H1 (cell line): ENCODE data around the gene PRKCZ. TPM values are rescaled to one million over a fixed set of nuclear protein-coding genes. Genes with fewer than 3 reads are reported as not detected.

Experiments used
- CTCF ChIA-PET: fragments of 300-600 bp; sonication (Branson Sonifier 250); formaldehyde crosslinking; loops from one replicate; lab custom pipeline; 2021; ENCODE audit not compliant: partially characterized antibody; lab: Charles Lee
- POLR2A ChIA-PET: fragments of 300-600 bp; sonication (Branson Sonifier 250); formaldehyde crosslinking; loops from one replicate; lab custom pipeline; 2021; ENCODE audit warnings: inconsistent platforms; ENCODE audit not compliant: partially characterized antibody; lab: Charles Lee
- DNase-seq, 2 experiments: peaks; one replicate each; pipeline versions ENCODE4 v3.0.0 to v3.0.0-alpha.2; 2010 to 2022; ENCODE audit warnings: low spot score in 2 of 2, low read depth in 1 of 2, mixed read lengths in 1 of 2
- FAIRE-seq: peaks from 2 replicates; lab custom pipeline; 2011; peaks lifted over from hg19 to GRCh38; lab: Jason Lieb, UNC
- H2AFZ ChIP-seq: 2 replicates; pipeline ENCODE4 v1.8.1; 2012; ENCODE audit warnings: low read length, inconsistent platforms
- H2AK5ac ChIP-seq: 2 replicates; pipeline ENCODE4 v1.6.1; 2013; ENCODE audit warnings: low read depth, low read length
- H2BK120ac ChIP-seq: replicated peaks from 2 replicates; pipeline ENCODE3; 2013; ENCODE audit warnings: low read depth, low read length, inconsistent platforms
- H2BK12ac ChIP-seq: 2 replicates; pipeline ENCODE4 v1.6.1; 2013; ENCODE audit warnings: low read depth, low read length
- H2BK15ac ChIP-seq: 2 replicates; pipeline ENCODE4 v1.6.1; 2013; ENCODE audit warnings: low read length
- H2BK20ac ChIP-seq: 2 replicates; pipeline ENCODE4 v1.6.1; 2013; ENCODE audit warnings: low read length
- H2BK5ac ChIP-seq: 2 replicates; pipeline ENCODE4 v1.6.1; 2013; ENCODE audit warnings: low read depth, low read length
- H3K14ac ChIP-seq: 2 replicates; pipeline ENCODE4 v1.6.1; 2013; ENCODE audit warnings: inconsistent platforms; ENCODE audit not compliant: insufficient read length
- H3K18ac ChIP-seq: 2 replicates; pipeline ENCODE4 v1.6.1; 2013; ENCODE audit warnings: low read length; ENCODE audit errors: extremely low read depth
- H3K23ac ChIP-seq: 2 replicates; pipeline ENCODE4 v1.6.1; 2013; ENCODE audit warnings: inconsistent platforms; ENCODE audit not compliant: insufficient read length
- H3K23me2 ChIP-seq: 2 replicates; pipeline ENCODE4 v1.6.1; 2013; ENCODE audit warnings: low read depth, low read length
- H3K27ac ChIP-seq: 2 replicates; pipeline ENCODE4 v1.6.1; 2011; ENCODE audit warnings: low read depth, low read length, inconsistent platforms
- H3K27me3 ChIP-seq, 4 experiments: replicated peaks in 1 of 4; 1 replicate in 1 of 4; 2 replicates in 3 of 4; pipeline versions ENCODE4 v1.6.1 to v1.8.1; 2011 to 2013; ENCODE audit warnings: low read length in 3 of 4, mild to moderate bottlenecking in 3 of 4, inconsistent platforms in 2 of 4, mixed read lengths in 2 of 4, moderate library complexity in 1 of 4; ENCODE audit not compliant: control insufficient read depth in 3 of 4, insufficient read depth in 3 of 4; ENCODE audit errors: extremely low read depth in 1 of 4
- H3K36me3 ChIP-seq, 4 experiments: 2 replicates each; pipeline versions ENCODE4 v1.6.1 to v1.8.1; 2011 to 2013; ENCODE audit warnings: mild to moderate bottlenecking in 4 of 4, low read length in 3 of 4, moderate library complexity in 2 of 4, control low read depth in 1 of 4, inconsistent platforms in 1 of 4; ENCODE audit not compliant: insufficient read depth in 4 of 4, control insufficient read depth in 2 of 4
- H3K4ac ChIP-seq: replicated peaks from 2 replicates; pipeline ENCODE3; 2013; ENCODE audit warnings: low read length, low read depth, mixed read lengths, inconsistent platforms; ENCODE audit not compliant: insufficient read length
- H3K4me1 ChIP-seq, 4 experiments: replicated peaks in 1 of 4; 1 replicate in 1 of 4; 2 replicates in 3 of 4; pipeline versions ENCODE4 v1.6.1 to v1.8.1; 2011 to 2013; ENCODE audit warnings: low read length in 3 of 4, inconsistent platforms in 2 of 4, mixed read lengths in 1 of 4; ENCODE audit not compliant: insufficient read depth in 4 of 4, control insufficient read depth in 3 of 4
- H3K4me2 ChIP-seq, 2 experiments: 2 replicates each; pipeline versions ENCODE4 v1.6.1 to v1.8.1; 2011 to 2013; ENCODE audit warnings: low read depth in 2 of 2, low read length in 2 of 2, control low read depth in 1 of 2, inconsistent platforms in 1 of 2, mild to moderate bottlenecking in 1 of 2; ENCODE audit not compliant: insufficient read depth in 1 of 2
- H3K4me3 ChIP-seq, 4 experiments: fragments of 200-600, 300-600 bp in 1 of 4; sonication (generic), shearing (Covaris generic), sonication (Bioruptor Twin) in 1 of 4; 2 replicates each; pipeline versions ENCODE4 v1.5.1 to v1.8.1; 2011 to 2016; ENCODE audit warnings: low read length in 4 of 4, low read depth in 3 of 4, control low read depth in 2 of 4, inconsistent platforms in 2 of 4, mild to moderate bottlenecking in 2 of 4, mixed read lengths in 1 of 4, moderate library complexity in 1 of 4; ENCODE audit not compliant: insufficient read depth in 2 of 4; ENCODE audit errors: extremely low read depth in 1 of 4
- H3K56ac ChIP-seq: replicated peaks from 2 replicates; pipeline ENCODE3; 2013; ENCODE audit warnings: low read depth, mild to moderate bottlenecking, mixed read lengths, low read length, inconsistent platforms; ENCODE audit not compliant: insufficient read length
- H3K79me1 ChIP-seq: 2 replicates; pipeline ENCODE4 v1.6.1; 2013; ENCODE audit warnings: low read depth, low read length, control low read depth
- H3K79me2 ChIP-seq, 2 experiments: 2 replicates each; pipeline versions ENCODE4 v1.6.1 to v1.8.1; 2012 to 2013; ENCODE audit warnings: low read length in 2 of 2, mild to moderate bottlenecking in 2 of 2, inconsistent platforms in 1 of 2; ENCODE audit not compliant: insufficient read depth in 2 of 2, control insufficient read depth in 1 of 2
- H3K9ac ChIP-seq, 4 experiments: replicated peaks in 1 of 4; 1 replicate in 1 of 4; 2 replicates in 3 of 4; pipeline versions ENCODE4 v1.6.1 to v1.8.1; 2011 to 2013; ENCODE audit warnings: low read depth in 3 of 4, low read length in 3 of 4, control low read depth in 2 of 4, mild to moderate bottlenecking in 2 of 4, moderate library complexity in 2 of 4, inconsistent platforms in 1 of 4; ENCODE audit errors: extremely low read depth in 1 of 4
- H3K9me3 ChIP-seq, 2 experiments: 2 replicates each; pipeline versions ENCODE4 v1.6.1 to v1.8.1; 2012 to 2013; ENCODE audit warnings: mild to moderate bottlenecking in 2 of 2, moderate library complexity in 2 of 2, control low read depth in 1 of 2, inconsistent platforms in 1 of 2, low read depth in 1 of 2, low read length in 1 of 2, mixed read lengths in 1 of 2; ENCODE audit not compliant: insufficient read depth in 2 of 2
- H4K20me1 ChIP-seq, 2 experiments: replicated peaks in 1 of 2; 2 replicates each; pipeline versions ENCODE3 to v1.8.1; 2011 to 2013; ENCODE audit warnings: inconsistent platforms in 2 of 2, low read length in 2 of 2, mild to moderate bottlenecking in 1 of 2; ENCODE audit not compliant: insufficient read depth in 2 of 2, control insufficient read depth in 1 of 2
- H4K5ac ChIP-seq: 2 replicates; pipeline ENCODE4 v1.6.1; 2013; ENCODE audit warnings: low read length, low read depth, mixed read lengths, inconsistent platforms; ENCODE audit not compliant: insufficient read length
- H4K8ac ChIP-seq: 2 replicates; pipeline ENCODE4 v1.8.0; 2013; ENCODE audit warnings: mild to moderate bottlenecking, moderate library complexity, low read length, inconsistent platforms; ENCODE audit not compliant: insufficient read depth; ENCODE audit errors: extremely low read depth
- H4K91ac ChIP-seq: replicated peaks from 2 replicates; pipeline ENCODE3; 2013; ENCODE audit warnings: low read length, mixed read lengths, inconsistent platforms; ENCODE audit not compliant: insufficient read length
- BCL11A ChIP-seq, 2 experiments: IDR thresholded peaks; one replicate each; pipeline ENCODE4 v1.6.1; 2011; ENCODE audit warnings: low read depth in 2 of 2, low read length in 2 of 2, mild to moderate bottlenecking in 2 of 2
- BRCA1 ChIP-seq: IDR thresholded peaks from 2 replicates; pipeline ENCODE4 v1.6.1; 2012; ENCODE audit warnings: low read depth, low read length, improper control_type of control experiment
- CBX8 ChIP-seq: fragments of 300-800, 300-1000 bp; sonication (generic); IDR thresholded peaks from 2 replicates; pipeline ENCODE4 v1.7.1; 2016; ENCODE audit warnings: low read depth, low read length, borderline replicate concordance
- CTBP2 ChIP-seq: IDR thresholded peaks from 2 replicates; pipeline ENCODE4 v1.7.0; 2011; ENCODE audit warnings: borderline replicate concordance, mild to moderate bottlenecking, moderate library complexity, mixed read lengths, low read length; ENCODE audit not compliant: insufficient read depth, insufficient read length
- EGR1 ChIP-seq: IDR thresholded peaks from 2 replicates; pipeline ENCODE4 v1.6.1; 2011; ENCODE audit warnings: low read depth, low read length, borderline replicate concordance
- HDAC2 ChIP-seq, 2 experiments: fragments of 300-600 bp in 1 of 2; sonication (generic) in 1 of 2; IDR thresholded peaks; 2 replicates each; pipeline ENCODE4 v1.6.1; 2011 to 2012; ENCODE audit warnings: low read depth in 2 of 2, low read length in 2 of 2, mild to moderate bottlenecking in 2 of 2, moderate library complexity in 2 of 2, borderline replicate concordance in 1 of 2, inconsistent platforms in 1 of 2
- KDM1A ChIP-seq: fragments of 200-600, 300-600 bp; sonication (generic); IDR thresholded peaks from 2 replicates; pipeline ENCODE4 v1.7.1; 2016; ENCODE audit warnings: mild to moderate bottlenecking, low read length, borderline replicate concordance
- NRF1 ChIP-seq: IDR thresholded peaks from 2 replicates; pipeline ENCODE4 v1.6.1; 2011; ENCODE audit warnings: mild to moderate bottlenecking, low read depth, low read length, improper control_type of control experiment
- RAD21 ChIP-seq, 2 experiments: IDR thresholded peaks in 1 of 2; conservative IDR thresholded peaks in 1 of 2; 2 replicates each; pipeline ENCODE4 v1.6.1; 2011; ENCODE audit warnings: low read depth in 2 of 2, low read length in 2 of 2, improper control_type of control experiment in 1 of 2, inconsistent platforms in 1 of 2, mild to moderate bottlenecking in 1 of 2, moderate library complexity in 1 of 2
- SIN3A ChIP-seq, 2 experiments: IDR thresholded peaks in 1 of 2; conservative IDR thresholded peaks in 1 of 2; 2 replicates each; pipeline ENCODE4 v1.6.1; 2011 to 2012; ENCODE audit warnings: low read length in 2 of 2, improper control_type of control experiment in 1 of 2, low read depth in 1 of 2, mild to moderate bottlenecking in 1 of 2
- SIRT6 ChIP-seq: IDR thresholded peaks from one replicate; pipeline ENCODE4 v1.7.1; 2012; ENCODE audit warnings: low read length, inconsistent platforms
- WGBS, 2 experiments: shearing (Covaris generic) in 1 of 2; methylation state at CpG; one replicate each; pipeline versions ENCODE4 v1.1.6 to v1.1.7; 2013 to 2015; ENCODE audit warnings: low lambda C conversion rate in 2 of 2, mixed read lengths in 2 of 2, inconsistent platforms in 1 of 2, low coverage in 1 of 2, missing lambda C conversion rate in 1 of 2; ENCODE audit not compliant: insufficient replicate concordance in 2 of 2, insufficient coverage in 1 of 2, insufficient read length in 1 of 2; ENCODE audit errors: extremely low coverage in 1 of 2, missing lambda C conversion rate in 1 of 2; 5-methylcytosine and 5-hydroxymethylcytosine counted together
- polyA plus RNA-seq, 7 experiments: library from polyadenylated mRNA; depleted of rRNA in 3 of 7; stranded (reverse) in 5 of 7; unstranded in 2 of 7; fragments of >200 nt in 5 of 7; fragments of 200-250 nt in 2 of 7; gene quantifications; 1 replicate in 5 of 7; 2 replicates in 1 of 7; 4 replicates in 1 of 7; pipeline versions ENCODE4 v1.2.1 to v1.2.3, GENCODE V29; 2011 to 2013; ENCODE audit warnings: missing spikeins in 2 of 7, mixed read lengths in 2 of 7
- total RNA-seq: library from RNA; stranded (reverse); fragmentation: NEBNext Ultra II Directional; extraction: Animal tissue kit (Norgen Biotek cat#: 25700); gene quantifications from 2 replicates; pipeline ENCODE4 v1.2.1, GENCODE V29; 2021

The PRKCZ gene
- total and polyA plus RNA-seq, 2 of the 8 experiments (the other 6 are each of a cell fraction or from before 2014, with no cell fraction given): 37.4 to 45.1 TPM

DNA sequence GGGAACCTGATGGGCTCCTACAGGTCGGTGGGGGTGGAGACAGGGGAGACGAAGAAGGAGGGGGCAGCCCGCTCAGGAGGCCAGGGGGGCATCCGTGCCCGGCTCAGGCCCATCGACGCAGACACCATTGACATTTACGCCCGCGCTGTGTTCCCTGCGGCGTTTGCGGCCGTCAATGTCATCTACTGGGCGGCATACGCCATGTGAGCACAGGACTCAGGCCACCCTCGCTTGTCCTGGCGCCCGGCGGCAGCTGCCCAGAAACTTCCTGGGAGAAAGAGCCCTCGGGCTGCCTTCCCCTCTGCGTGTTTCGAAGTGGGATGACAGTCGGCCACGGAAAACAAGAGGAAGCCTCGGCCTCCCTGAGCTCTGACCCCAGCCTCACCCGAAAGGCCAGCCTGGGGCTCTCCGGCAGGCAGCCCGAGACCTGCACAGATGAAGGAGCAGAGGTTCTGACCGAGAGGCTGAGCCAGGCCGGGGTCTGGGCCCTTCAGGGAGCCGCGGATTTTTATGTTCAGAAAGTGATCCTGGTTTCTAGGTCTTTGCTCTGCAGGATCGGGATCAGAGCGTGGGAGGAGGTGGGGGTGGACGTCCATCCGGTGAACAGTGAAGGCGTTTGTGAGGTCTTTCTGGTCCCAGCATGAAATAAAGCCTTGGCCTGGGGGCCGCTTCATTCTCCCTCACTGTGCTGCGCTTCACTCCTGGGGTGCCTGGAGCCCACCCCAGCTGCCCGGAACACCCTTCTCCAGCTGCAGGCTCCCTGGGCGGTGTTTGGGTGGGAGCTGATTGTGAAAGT is 19.9 kb upstream of the PRKCZ start:
- Histone ChIP-seq H3K56ac (no peak overlapping the region), H2AFZ (no peak overlapping the region), H4K5ac (no peak overlapping the region), H2BK120ac (no peak overlapping the region), H4K8ac (no peak overlapping the region), H2BK15ac (no peak overlapping the region), H3K4me3 (no peak overlapping the region), H2BK20ac (no peak overlapping the region), H3K4me1 (peaks cover 0 to 10% (median 4%) of the 10 kb centered on the region in 4 experiments; a peak in 3 of 7 replicates), H2BK5ac (no peak overlapping the region), H3K9me3 (no peaks in the 10 kb centered on the region), H3K79me2 (no peaks in the 10 kb centered on the region), H3K4ac (no peak overlapping the region), H3K18ac (no peak overlapping the region), H3K79me1 (no peaks in the 10 kb centered on the region), H3K27ac (no peak overlapping the region), H3K14ac (no peak overlapping the region), H4K91ac (no peak overlapping the region), H3K36me3 (no peaks in the 10 kb centered on the region), H3K23ac (no peak overlapping the region), H3K9ac (no peak overlapping the region), H2AK5ac (no peak overlapping the region), H2BK12ac (no peak overlapping the region), H3K23me2 (no peaks in the 10 kb centered on the region), H3K27me3 (no peaks in the 10 kb centered on the region), H4K20me1 (no peaks in the 10 kb centered on the region), H3K4me2 (no peak overlapping the region)
- 90% methylated on average over 37 of the region's 42 CpGs; no CpG with 5 or more reads in 1 of the 2 experiments for WGBS, 2 experiments
- no peak for FAIRE-seq
- POLR2A ChIA-PET: interaction anchor here (1.2 to 3.1 kb wide), 3 partner anchors 11 to 815 kb away, joined by 3 to 11 read pairs (median 6); partner anchors contain the start of gene GABRD
- CTCF ChIA-PET: interaction anchor here (0.6 to 8.8 kb wide), 9 partner anchors 11 to 1593 kb away, joined by 3 to 92 read pairs (median 4); no protein-coding TSS in a partner anchor
- DNase-seq: no peak
- no peak for TF ChIP-seq RAD21 (IDR thresholded peaks at IDR 0.05 in 1 of 2, conservative IDR thresholded peaks at IDR 0.05 in 1 of 2; ENCODE audit: low read depth in 2 of 2, low read length in 2 of 2)
- TF ChIP-seq CBX8: no peak
- no peak for TF ChIP-seq HDAC2 (IDR thresholded peaks at IDR 0.05; ENCODE audit: borderline replicate concordance in 1 of 2, low read depth in 2 of 2, low read length in 2 of 2)
- no peak for TF ChIP-seq EGR1
- TF ChIP-seq SIRT6: no peak
- no peak for TF ChIP-seq KDM1A
- TF ChIP-seq BRCA1: no peak
- TF ChIP-seq BCL11A (IDR thresholded peaks at IDR 0.05; ENCODE audit: low read depth in 2 of 2, low read length in 2 of 2): no peak
- TF ChIP-seq SIN3A (conservative IDR thresholded peaks at IDR 0.05 in 1 of 2, IDR thresholded peaks at IDR 0.05 in 1 of 2; ENCODE audit: low read depth in 1 of 2, low read length in 2 of 2): no peak
- TF ChIP-seq NRF1: no peak
- no peak for TF ChIP-seq CTBP2
